Fibroblast of villous mesenchyme (primary cell): ENCODE results near the gene LPCAT3. TPM values are rescaled to one million over a fixed set of nuclear protein-coding genes. Genes with fewer than 3 reads are reported as not detected.

Experiments used
- DNase-seq: peaks from one replicate; pipeline ENCODE4 v3.0.0-alpha.2; 2010; ENCODE audit warnings: low read depth
- H3K4me3 ChIP-seq: 2 replicates; pipeline ENCODE4 v1.5.1; 2011; ENCODE audit warnings: low read depth, mild to moderate bottlenecking, low read length
- total RNA-seq: library from RNA; depleted of rRNA; stranded (reverse); fragments of >200 nt; gene quantifications from 2 replicates; pipeline ENCODE4 v1.2.3, GENCODE V29; 2012
- TF ChIP-seq, protein P1 (sequence below): IDR thresholded peaks from 2 replicates; pipeline ENCODE4 v1.5.1; 2012; ENCODE audit warnings: low read depth, mild to moderate bottlenecking, low read length; ENCODE audit not compliant: insufficient read depth

Gene LPCAT3
- total RNA-seq, 1 donor = 26.3 TPM

DNA sequence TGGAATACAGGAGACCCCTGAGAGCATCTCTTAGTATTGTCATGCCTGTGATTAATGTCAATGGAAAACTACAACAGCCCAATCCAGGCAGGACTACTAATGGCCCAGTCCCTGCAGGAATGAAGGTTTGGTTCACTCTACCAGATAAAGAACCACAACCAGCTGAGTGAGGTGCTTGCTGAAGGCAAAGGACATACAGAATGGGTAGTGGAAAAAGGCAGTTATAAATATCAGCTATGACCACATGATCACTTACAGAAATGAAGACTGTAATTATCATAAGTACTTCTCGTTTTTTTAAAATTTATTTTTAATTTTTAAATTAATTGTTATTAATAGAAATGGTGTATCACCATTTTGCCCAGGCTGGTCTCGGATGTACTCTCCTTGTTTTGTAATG, 17.2 kb upstream of the LPCAT3 start:
- TF ChIP-seq, protein P1, sequence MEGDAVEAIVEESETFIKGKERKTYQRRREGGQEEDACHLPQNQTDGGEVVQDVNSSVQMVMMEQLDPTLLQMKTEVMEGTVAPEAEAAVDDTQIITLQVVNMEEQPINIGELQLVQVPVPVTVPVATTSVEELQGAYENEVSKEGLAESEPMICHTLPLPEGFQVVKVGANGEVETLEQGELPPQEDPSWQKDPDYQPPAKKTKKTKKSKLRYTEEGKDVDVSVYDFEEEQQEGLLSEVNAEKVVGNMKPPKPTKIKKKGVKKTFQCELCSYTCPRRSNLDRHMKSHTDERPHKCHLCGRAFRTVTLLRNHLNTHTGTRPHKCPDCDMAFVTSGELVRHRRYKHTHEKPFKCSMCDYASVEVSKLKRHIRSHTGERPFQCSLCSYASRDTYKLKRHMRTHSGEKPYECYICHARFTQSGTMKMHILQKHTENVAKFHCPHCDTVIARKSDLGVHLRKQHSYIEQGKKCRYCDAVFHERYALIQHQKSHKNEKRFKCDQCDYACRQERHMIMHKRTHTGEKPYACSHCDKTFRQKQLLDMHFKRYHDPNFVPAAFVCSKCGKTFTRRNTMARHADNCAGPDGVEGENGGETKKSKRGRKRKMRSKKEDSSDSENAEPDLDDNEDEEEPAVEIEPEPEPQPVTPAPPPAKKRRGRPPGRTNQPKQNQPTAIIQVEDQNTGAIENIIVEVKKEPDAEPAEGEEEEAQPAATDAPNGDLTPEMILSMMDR = no peak
- no peak for DNase-seq
- H3K4me3 ChIP-seq = no peak overlapping the region

DNA sequence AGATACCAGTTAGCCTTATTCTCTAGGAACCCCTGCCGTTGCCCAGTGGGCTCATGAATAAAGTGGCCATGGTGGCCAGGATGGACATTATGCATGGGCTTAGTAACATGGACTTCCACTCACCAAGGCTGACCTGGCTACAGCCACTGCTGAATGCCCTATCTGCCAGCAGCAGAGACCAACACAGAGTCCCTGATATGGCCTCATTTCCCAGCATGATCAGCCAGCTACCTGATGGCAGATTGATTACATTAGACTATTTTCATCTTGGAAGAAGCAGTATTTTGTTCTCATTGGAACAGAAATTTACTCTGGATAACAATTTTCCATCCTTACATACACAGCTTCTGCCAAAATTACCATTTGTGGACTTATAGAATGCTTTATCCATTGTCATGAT, 16.2 kb upstream of the LPCAT3 start:
- DNase-seq = no peak
- H3K4me3 ChIP-seq = no peak overlapping the region

DNA sequence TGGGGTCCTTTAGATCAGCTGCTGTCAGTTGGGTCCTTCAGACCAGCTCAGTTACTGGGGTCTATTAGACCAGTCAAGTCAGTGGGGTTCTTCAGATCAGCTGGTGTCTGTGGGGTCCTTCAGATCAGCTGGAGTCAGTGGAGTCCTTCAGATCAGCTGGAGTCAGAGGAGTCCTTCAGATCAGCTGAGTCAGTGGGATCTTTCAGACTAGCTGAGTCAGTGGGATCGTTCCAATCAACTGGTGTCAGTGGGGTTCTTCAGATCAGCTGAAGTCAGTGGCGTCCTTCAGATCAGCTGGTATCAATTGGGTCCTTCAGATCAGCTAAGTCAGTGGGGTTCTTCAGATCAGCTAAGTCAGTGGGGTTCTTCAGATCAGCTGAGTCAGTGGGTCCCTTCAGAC, 14.7 kb upstream of the LPCAT3 start:
- no peak for DNase-seq
- TF ChIP-seq, protein P1 = no peak
- no peak overlapping the region for H3K4me3 ChIP-seq

More for the DNA sequence above, 16.2 kb upstream of the LPCAT3 start:
- TF ChIP-seq, protein P1 = no peak

DNA sequence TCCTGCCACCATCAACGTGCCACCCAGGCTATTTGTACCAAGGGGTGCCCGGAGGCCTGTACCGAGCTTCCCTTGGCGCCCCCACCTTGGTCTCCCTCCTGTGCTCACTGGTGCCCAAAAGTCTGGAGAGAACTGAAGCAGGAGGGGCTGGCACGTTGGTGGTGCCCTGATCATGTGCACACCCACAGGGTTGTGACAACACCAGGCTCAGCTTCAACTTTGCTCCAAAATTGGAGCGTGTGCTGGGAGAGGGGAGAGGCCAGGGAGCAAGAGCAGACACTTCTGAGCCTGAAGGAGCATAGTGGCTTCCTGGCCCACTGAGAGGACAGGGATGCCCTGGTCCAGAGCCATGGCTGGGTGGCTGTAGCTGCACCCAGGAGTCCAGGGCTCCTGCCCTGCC, 13.0 kb upstream of the LPCAT3 start:
- TF ChIP-seq, protein P1 = no peak
- no peak for DNase-seq

DNA sequence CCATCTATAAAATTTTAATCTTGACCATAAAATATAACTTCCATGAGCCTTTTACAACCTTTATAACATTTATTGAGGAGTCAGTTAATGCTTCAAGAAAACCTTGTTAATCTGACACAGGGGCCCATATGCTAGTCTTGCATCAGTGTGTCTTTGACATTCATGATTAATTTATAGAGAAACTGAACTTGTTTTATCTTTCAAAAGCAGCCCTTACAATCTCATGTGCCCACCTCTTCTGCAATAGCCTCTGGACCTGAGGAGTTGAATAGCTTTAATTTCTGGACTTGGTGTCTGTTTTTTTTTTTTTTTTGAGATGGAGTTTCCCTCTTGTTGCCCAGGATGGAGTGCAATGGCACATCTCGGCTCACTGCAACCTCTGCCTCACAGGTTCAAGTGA, 8.6 kb upstream of the LPCAT3 start:
- TF ChIP-seq, protein P1 = no peak
- no peak for DNase-seq
- no peak overlapping the region for H3K4me3 ChIP-seq

More for the DNA sequence above, 13.0 kb upstream of the LPCAT3 start:
- no peak overlapping the region for H3K4me3 ChIP-seq

DNA sequence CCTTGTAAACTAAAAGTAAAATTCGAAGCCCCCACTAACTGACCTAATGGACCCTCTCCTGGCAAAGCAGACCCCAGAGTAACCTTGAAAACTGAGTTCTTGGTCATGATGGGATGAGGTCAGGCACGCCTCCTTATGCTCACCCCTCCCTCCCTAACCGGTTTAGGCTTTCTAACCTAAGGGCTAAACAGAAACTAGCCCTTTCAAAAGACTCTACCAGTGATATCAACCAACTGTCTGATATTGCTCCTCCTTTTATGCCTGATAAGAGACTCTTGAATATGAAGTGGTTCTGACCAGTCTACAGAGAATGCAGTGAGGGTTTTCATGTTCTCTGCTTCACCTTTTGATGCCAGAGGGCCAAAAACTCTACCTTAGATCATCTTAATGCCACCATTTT, 4.8 kb upstream of the LPCAT3 start:
- no peak overlapping the region for H3K4me3 ChIP-seq
- TF ChIP-seq, protein P1 = no peak
- DNase-seq = no peak

DNA sequence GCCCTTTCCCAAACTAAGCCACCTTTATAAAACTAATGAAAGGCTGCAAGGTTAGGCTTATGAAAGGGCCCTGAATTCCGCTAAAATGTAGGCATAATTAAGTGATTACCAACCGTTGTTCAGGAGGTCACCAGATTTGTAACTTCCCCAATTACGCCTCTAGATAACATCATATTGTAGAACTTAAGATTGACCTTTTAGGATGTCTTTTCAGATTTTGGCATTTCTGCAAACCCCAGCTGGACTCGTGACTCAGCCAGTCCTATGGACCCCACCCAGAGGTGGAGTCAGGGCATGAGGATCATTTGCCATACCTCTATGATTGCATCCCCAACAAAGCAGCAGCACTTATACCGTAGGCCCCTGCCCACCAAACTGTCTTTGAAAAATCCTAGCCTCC, 3.7 kb upstream of the LPCAT3 start:
- TF ChIP-seq, protein P1 = no peak
- no peak overlapping the region for H3K4me3 ChIP-seq
- DNase-seq = no peak
